WTC11 (cell line): ENCODE data around the gene SLC39A7.

ENCODE experiments used
- ELF4 ChIP-seq: sonication (generic); formaldehyde crosslinking; IDR thresholded peaks from 2 replicates; pipeline ENCODE4 v1.8.1; 2022; ENCODE audit warnings: low read depth, mild to moderate bottlenecking, moderate library complexity, missing genetic modification reagents
- ETV6 ChIP-seq: sonication (generic); formaldehyde crosslinking; IDR thresholded peaks from 2 replicates; pipeline ENCODE4 v1.8.1; 2022; ENCODE audit warnings: mild to moderate bottlenecking, missing genetic modification reagents
- FOXK1 ChIP-seq: sonication (generic); formaldehyde crosslinking; IDR thresholded peaks from 2 replicates; pipeline ENCODE4 v1.8.0; 2022; ENCODE audit warnings: mild to moderate bottlenecking, moderate library complexity, missing genetic modification reagents
- FOXP1 ChIP-seq: sonication (generic); formaldehyde crosslinking; IDR thresholded peaks from 2 replicates; pipeline ENCODE4 v1.8.0; 2022; ENCODE audit warnings: missing genetic modification reagents, mild to moderate bottlenecking, moderate library complexity, borderline replicate concordance
- JAZF1 ChIP-seq: fragments of 250-450 bp; sonication (Bioruptor Pico); IDR thresholded peaks from 2 replicates; pipeline ENCODE4 v1.9.0; 2021; ENCODE audit warnings: moderate library complexity, mild to moderate bottlenecking, inconsistent platforms
- TF ChIP-seq, protein P1 (sequence below): fragments of 200-600 bp; IDR thresholded peaks from 2 replicates; pipeline ENCODE4 v1.8.0; 2022; ENCODE audit warnings: antibody characterized with exemption
- TF ChIP-seq, protein P2 (sequence below): sonication (generic); formaldehyde crosslinking; IDR thresholded peaks from 2 replicates; pipeline ENCODE4 v1.8.0; 2022; ENCODE audit warnings: mild to moderate bottlenecking, missing genetic modification reagents
- TF ChIP-seq, protein P3 (sequence below): sonication (generic); formaldehyde crosslinking; IDR thresholded peaks from 2 replicates; pipeline ENCODE4 v1.8.1; 2022; ENCODE audit warnings: low read depth, mild to moderate bottlenecking, moderate library complexity, missing genetic modification reagents, borderline replicate concordance
- TF ChIP-seq, protein P4 (sequence below): sonication (generic); formaldehyde crosslinking; IDR thresholded peaks from 2 replicates; pipeline ENCODE4 v1.8.1; 2022; ENCODE audit warnings: low read depth, missing genetic modification reagents, borderline replicate concordance
- TF ChIP-seq, protein P5 (sequence below): fragments of 250-450 bp; sonication (Bioruptor Pico); IDR thresholded peaks from 2 replicates; pipeline ENCODE4 v1.9.0; 2021; ENCODE audit warnings: mild to moderate bottlenecking, borderline replicate concordance

DNA sequence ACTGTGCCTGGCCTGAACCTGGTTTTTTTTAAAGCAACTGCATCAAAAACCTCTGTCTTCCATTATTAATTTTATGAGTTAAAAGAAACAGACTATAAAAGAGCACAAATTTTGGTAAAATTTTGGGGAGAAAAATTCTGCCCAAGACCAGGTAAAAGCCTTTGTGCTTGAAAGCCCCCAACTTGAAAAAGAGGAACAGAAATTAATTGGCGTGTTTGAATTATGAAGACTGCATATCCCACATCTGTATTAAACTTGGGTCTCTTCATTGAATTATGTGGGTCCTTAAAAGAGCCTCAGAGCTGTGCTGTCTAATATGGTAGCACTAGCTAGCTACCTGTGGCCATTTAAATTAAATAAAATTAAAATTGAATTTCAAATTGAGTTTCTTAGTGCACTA is 49.6 kb upstream of the SLC39A7 start:
- TF ChIP-seq ETV6 (CRISPR knock-in tag) (no peak), JAZF1 (CRISPR knock-in tag) (no peak), FOXK1 (no peak), FOXP1 (CRISPR knock-in tag) (no peak), ELF4 (CRISPR knock-in tag) (no peak)
- TF ChIP-seq, protein P1, sequence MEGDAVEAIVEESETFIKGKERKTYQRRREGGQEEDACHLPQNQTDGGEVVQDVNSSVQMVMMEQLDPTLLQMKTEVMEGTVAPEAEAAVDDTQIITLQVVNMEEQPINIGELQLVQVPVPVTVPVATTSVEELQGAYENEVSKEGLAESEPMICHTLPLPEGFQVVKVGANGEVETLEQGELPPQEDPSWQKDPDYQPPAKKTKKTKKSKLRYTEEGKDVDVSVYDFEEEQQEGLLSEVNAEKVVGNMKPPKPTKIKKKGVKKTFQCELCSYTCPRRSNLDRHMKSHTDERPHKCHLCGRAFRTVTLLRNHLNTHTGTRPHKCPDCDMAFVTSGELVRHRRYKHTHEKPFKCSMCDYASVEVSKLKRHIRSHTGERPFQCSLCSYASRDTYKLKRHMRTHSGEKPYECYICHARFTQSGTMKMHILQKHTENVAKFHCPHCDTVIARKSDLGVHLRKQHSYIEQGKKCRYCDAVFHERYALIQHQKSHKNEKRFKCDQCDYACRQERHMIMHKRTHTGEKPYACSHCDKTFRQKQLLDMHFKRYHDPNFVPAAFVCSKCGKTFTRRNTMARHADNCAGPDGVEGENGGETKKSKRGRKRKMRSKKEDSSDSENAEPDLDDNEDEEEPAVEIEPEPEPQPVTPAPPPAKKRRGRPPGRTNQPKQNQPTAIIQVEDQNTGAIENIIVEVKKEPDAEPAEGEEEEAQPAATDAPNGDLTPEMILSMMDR, result no peak
- TF ChIP-seq, protein P2, sequence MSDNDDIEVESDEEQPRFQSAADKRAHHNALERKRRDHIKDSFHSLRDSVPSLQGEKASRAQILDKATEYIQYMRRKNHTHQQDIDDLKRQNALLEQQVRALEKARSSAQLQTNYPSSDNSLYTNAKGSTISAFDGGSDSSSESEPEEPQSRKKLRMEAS (CRISPR knock-in tag), result no peak
- TF ChIP-seq, protein P3, sequence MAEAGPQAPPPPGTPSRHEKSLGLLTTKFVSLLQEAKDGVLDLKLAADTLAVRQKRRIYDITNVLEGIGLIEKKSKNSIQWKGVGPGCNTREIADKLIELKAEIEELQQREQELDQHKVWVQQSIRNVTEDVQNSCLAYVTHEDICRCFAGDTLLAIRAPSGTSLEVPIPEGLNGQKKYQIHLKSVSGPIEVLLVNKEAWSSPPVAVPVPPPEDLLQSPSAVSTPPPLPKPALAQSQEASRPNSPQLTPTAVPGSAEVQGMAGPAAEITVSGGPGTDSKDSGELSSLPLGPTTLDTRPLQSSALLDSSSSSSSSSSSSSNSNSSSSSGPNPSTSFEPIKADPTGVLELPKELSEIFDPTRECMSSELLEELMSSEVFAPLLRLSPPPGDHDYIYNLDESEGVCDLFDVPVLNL (CRISPR knock-in tag), result no peak
- TF ChIP-seq, protein P4, sequence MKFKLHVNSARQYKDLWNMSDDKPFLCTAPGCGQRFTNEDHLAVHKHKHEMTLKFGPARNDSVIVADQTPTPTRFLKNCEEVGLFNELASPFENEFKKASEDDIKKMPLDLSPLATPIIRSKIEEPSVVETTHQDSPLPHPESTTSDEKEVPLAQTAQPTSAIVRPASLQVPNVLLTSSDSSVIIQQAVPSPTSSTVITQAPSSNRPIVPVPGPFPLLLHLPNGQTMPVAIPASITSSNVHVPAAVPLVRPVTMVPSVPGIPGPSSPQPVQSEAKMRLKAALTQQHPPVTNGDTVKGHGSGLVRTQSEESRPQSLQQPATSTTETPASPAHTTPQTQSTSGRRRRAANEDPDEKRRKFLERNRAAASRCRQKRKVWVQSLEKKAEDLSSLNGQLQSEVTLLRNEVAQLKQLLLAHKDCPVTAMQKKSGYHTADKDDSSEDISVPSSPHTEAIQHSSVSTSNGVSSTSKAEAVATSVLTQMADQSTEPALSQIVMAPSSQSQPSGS (CRISPR knock-in tag), result no peak
- TF ChIP-seq, protein P5, sequence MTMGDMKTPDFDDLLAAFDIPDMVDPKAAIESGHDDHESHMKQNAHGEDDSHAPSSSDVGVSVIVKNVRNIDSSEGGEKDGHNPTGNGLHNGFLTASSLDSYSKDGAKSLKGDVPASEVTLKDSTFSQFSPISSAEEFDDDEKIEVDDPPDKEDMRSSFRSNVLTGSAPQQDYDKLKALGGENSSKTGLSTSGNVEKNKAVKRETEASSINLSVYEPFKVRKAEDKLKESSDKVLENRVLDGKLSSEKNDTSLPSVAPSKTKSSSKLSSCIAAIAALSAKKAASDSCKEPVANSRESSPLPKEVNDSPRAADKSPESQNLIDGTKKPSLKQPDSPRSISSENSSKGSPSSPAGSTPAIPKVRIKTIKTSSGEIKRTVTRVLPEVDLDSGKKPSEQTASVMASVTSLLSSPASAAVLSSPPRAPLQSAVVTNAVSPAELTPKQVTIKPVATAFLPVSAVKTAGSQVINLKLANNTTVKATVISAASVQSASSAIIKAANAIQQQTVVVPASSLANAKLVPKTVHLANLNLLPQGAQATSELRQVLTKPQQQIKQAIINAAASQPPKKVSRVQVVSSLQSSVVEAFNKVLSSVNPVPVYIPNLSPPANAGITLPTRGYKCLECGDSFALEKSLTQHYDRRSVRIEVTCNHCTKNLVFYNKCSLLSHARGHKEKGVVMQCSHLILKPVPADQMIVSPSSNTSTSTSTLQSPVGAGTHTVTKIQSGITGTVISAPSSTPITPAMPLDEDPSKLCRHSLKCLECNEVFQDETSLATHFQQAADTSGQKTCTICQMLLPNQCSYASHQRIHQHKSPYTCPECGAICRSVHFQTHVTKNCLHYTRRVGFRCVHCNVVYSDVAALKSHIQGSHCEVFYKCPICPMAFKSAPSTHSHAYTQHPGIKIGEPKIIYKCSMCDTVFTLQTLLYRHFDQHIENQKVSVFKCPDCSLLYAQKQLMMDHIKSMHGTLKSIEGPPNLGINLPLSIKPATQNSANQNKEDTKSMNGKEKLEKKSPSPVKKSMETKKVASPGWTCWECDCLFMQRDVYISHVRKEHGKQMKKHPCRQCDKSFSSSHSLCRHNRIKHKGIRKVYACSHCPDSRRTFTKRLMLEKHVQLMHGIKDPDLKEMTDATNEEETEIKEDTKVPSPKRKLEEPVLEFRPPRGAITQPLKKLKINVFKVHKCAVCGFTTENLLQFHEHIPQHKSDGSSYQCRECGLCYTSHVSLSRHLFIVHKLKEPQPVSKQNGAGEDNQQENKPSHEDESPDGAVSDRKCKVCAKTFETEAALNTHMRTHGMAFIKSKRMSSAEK (CRISPR knock-in tag), result no peak
